Activated T-helper 2 cell treated with anti-CD3 and anti-CD28 coated beads, Interferon-gamma antibody, Interleukin-2, Interleukin-4, amounts not matched to agents 10 μg/mL and 5 μg/mL and 100 μg/mL, durations not matched to agents 14 hours and 24 hours and 36 hours (primary cell): Measurements from ENCODE around the gene CKS1B. TPM values are rescaled to one million over a fixed set of nuclear protein-coding genes. Genes with fewer than 3 reads are reported as not detected.

Experiments used
- DNase-seq: peaks from one replicate; pipeline ENCODE4 v3.0.0; 2021; ENCODE audit warnings: low spot score
- H3K27ac Mint-ChIP-seq: one replicate; pipeline ENCODE4 v1.8.0; 2021; ENCODE audit warnings: mixed read lengths
- H3K27me3 Mint-ChIP-seq: one replicate; pipeline ENCODE4 v1.8.0; 2021; ENCODE audit warnings: low read depth, mixed read lengths
- H3K36me3 Mint-ChIP-seq: one replicate; pipeline ENCODE4 v1.8.0; 2021; ENCODE audit warnings: low read depth, mixed read lengths
- H3K4me1 Mint-ChIP-seq: one replicate; pipeline ENCODE4 v1.8.0; 2021; ENCODE audit warnings: low read depth, mixed read lengths
- H3K4me3 Mint-ChIP-seq: one replicate; pipeline ENCODE4 v1.8.0; 2021; ENCODE audit warnings: low read depth, mild to moderate bottlenecking, moderate library complexity, mixed read lengths
- H3K9me3 Mint-ChIP-seq: one replicate; pipeline ENCODE4 v1.8.0; 2021; ENCODE audit warnings: mixed read lengths
- intact Hi-C: fragments of 100-400 bp; cut with micrococcal nuclease; formaldehyde crosslinking; loops from one replicate; pipeline ENCODE4 v1.15.1; 2023
- total RNA-seq: library from RNA; stranded (reverse); gene quantifications from 2 replicates; pipeline ENCODE4 v1.2.3, GENCODE V29; 2022

CKS1B gene
- total RNA-seq, result 169 and 178 TPM in 2 replicates

DNA sequence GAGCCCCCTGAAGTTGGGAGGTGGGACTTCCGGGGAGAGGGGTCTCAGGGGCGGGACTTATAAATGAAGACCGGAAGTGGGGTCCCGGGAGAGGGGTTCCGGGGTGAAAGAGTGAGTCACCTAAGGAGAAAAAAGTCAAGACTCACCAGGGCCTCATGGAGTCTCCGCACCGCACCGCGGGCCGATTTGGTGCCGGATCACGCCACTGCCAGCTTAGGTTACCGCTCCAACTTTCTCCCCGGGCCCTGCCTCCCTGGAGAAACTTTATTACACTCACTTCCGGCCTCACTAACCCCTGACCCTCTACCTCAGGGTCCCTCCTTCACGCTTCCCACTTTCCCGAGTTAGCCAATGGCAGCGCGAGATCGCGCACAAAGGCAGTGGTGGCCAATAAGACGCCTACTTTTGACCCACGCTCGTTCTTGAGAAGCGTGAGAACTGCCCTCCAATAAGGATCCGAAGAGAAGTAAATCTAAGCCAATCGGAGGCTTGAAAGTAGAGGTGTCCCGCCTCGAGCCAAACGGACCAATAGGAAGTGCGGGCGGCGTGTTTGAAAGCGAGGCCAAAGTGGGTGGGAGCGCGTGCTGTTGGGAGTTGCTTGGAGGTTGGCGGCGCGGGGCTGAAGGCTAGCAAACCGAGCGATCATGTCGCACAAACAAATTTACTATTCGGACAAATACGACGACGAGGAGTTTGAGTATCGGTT is at the start of gene CKS1B:
Gene CKS1B, plus strand, starts transcription at position 580 of the 706 bp plus-strand sequence. Its CDS starts 65 bp downstream, at position 645.
- peak; percentile 97 for DNase-seq
- Mint-ChIP-seq H3K27ac (no peak within 1 kb of the TSS), H3K27me3 (no peaks in the 10 kb centered on the region), H3K9me3 (no peaks in the 10 kb centered on the region), H3K4me3 (no peak within 1 kb of the TSS), H3K36me3 (peaks cover 33% of the 10 kb centered on the region), H3K4me1 (peaks cover 32% of the 10 kb centered on the region)
- intact Hi-C loops, result loop anchor here (1.0 to 2.0 kb wide), 7 partner anchors 9 to 416 kb away; partner anchors contain the start of genes FLAD1, PYGO2 and UBE2Q1

DNA sequence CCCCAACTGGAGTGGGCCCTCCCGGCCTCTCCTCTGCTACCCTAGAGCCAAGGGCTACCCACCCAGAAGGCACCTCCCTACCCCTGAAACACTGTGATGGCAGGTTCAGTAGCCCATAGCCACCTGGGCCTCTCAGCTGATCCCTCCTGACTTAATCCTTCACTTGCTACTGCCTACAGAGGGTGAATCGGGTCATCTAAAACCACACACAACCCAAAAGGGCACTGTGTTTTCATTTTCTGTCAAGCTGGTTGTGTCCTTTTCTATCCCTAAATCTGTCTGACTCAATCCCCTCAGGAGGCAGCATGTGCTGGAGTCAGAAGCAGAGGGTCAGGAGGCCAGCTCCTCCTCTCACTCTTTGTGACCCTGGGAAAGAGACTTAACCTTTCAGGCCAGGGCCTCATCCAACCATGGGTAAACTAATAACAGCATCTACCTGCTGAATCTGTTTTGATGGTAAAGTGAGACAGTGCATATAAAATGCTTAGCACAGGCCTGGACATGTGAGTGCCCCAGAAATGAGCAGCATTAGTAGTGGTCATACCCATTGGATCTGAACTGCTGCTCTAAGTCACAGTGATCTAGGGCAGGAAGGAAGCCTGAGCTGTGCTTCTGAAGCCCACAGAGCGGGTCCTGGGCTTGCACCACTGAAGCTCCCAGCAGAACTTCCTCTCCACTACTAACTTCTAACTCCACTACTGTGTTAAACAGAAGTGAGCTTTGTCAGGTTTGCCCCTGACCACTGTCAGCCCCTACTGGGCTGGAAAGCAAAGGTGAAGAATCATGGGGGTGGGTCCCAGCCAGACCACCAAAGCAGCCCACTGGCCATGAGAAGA is 48.9 kb upstream of the CKS1B start:
- DNase-seq, result no peak
- intact Hi-C loops, result no loop called here
- Mint-ChIP-seq H3K4me3 (no peak overlapping the region), H3K36me3 (peaks cover 53% of the 10 kb centered on the region), H3K27me3 (no peaks in the 10 kb centered on the region), H3K9me3 (no peaks in the 10 kb centered on the region), H3K27ac (peak overlapping the region; percentile 9), H3K4me1 (peaks cover 9% of the 10 kb centered on the region)

DNA sequence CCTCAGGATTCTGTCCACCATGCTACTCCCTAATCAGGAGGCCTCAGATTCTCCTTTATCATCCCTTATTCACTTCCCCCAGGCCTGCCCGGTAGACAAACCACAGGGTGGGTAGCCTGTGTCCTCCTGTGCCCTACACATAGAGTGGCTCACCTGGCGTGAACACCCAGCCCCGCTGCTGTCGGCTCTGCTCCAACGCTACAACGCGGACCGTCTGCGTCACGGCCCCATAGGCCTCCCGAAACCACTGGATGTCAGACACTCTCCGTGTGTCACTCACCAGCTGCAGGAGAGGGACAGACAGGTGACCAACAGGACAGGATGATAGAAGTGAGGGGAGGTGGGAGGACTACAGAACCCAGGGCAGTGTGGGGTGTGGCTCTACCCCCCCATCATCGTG is 48.3 kb upstream of the CKS1B start:
- no peak overlapping the region for H3K4me3 Mint-ChIP-seq
- intact Hi-C loops, result no loop called here
- DNase-seq, result no peak
- H3K36me3 Mint-ChIP-seq, result peaks cover 57% of the 10 kb centered on the region
- no peaks in the 10 kb centered on the region for H3K27me3 Mint-ChIP-seq
- H3K27ac Mint-ChIP-seq, result no peak overlapping the region
- H3K9me3 Mint-ChIP-seq, result no peaks in the 10 kb centered on the region
- peaks cover 9% of the 10 kb centered on the region for H3K4me1 Mint-ChIP-seq

DNA sequence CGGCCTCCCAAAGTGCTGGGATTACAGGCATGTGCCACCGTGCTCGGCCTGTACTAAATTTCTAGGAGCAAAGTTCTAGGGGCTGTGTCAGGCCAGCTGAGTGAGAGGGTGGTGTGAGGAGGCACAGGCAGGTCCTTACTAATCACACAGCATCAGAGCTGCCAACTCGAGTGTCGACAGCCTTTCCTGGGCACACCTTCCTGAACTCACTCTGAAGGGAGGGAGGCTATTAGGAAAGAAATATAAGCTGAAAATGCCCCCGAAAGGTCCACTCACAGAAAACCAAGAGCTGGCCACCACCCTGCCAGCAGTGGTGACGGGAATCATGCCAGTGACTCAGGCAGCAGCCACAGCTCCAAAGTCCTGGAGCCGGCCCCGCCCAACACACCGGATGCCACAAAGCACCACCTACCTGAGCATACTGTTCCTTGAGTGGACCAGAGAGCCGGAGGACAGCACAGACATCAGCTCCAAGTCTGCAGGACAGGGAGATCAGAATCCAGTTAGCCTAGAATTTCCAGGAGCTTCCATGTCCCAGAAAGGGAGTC is 42.5 kb upstream of the CKS1B start:
- H3K9me3 Mint-ChIP-seq, result no peaks in the 10 kb centered on the region
- peaks cover 41% of the 10 kb centered on the region for H3K36me3 Mint-ChIP-seq
- no peak overlapping the region for H3K4me3 Mint-ChIP-seq
- H3K4me1 Mint-ChIP-seq, result peaks cover 10% of the 10 kb centered on the region
- no peaks in the 10 kb centered on the region for H3K27me3 Mint-ChIP-seq
- intact Hi-C loops, result no loop called here
- H3K27ac Mint-ChIP-seq, result no peak overlapping the region
- no peak for DNase-seq

DNA sequence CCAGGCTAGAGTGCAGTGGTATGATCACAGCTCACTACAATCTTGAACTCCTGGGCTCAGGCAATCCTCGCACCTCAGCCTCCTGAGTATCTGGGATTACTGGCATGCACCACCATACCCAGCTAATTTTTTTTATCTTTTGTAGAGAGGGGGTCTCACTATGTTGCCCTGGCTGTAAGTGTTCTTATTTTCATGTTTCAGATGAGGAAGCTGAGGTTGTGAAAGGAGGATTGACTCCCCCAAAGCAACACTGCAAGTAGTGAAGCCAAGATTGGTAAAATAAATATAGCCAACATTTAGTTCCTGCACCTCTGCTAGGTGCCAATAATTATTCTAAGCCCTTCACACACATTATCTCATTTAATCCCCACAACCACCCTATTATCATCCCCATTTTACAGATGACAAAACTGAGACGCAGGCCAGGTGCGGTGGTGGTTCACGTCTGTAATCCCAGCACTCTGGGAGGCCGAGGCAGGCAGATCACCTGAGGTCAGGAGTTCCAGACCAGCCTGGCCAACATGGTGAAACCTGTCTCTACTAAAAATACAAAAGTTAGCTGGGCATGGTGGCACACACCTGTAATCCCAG is 40.0 kb upstream of the CKS1B start:
- no peaks in the 10 kb centered on the region for H3K9me3 Mint-ChIP-seq
- intact Hi-C loops, result no loop called here
- peak overlapping the region; percentile 49 for H3K4me3 Mint-ChIP-seq
- no peak for DNase-seq
- no peaks in the 10 kb centered on the region for H3K27me3 Mint-ChIP-seq
- H3K27ac Mint-ChIP-seq, result no peak overlapping the region
- peaks cover 22% of the 10 kb centered on the region for H3K36me3 Mint-ChIP-seq
- peaks cover 27% of the 10 kb centered on the region for H3K4me1 Mint-ChIP-seq

DNA sequence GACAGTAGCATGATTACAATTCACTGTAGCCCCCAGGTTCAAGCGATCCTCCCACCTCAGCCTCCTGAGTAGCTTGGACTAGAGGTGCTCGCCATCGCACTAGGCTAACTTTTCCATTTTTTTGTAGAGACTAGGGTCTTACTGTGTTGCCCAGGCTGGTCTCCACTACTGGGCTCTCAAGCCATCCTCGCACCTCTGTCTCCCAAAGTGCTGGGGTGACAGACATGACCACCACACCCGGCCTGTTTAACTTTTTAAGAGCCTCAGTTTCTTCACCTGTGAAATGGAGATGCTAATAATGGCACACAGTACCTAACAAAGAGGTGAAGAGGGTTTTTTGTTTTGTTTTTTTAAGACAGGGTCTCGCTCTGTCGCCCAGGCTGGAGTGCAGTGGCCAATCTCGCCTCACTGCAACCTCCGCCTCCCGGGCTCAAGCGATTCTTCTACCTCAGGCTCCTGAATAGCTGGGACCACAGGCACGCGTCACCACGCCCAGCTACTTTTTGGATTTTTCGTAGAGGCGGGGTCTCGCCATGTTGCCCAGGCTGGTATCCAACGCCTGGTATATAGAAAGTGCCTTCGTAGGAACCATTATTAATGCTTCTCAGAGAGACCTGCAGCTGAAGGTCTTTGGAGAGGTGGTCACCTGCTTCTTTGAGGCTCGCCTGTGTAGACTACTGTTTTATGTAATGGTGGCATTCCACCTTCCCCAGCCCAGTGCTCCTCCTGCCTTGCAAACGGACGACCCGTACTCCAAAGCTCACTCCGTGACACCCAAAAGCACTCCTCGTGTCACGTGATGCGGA is 38.5 kb upstream of the CKS1B start:
- Mint-ChIP-seq H3K4me3 (peak overlapping the region; percentile 93), H3K36me3 (peaks cover 16% of the 10 kb centered on the region), H3K27me3 (no peaks in the 10 kb centered on the region), H3K27ac (peak overlapping the region; percentile 95), H3K9me3 (no peaks in the 10 kb centered on the region), H3K4me1 (peaks cover 38% of the 10 kb centered on the region)
- no peak for DNase-seq
- intact Hi-C loops, result loop anchor here (1.0 to 2.0 kb wide), 2 partner anchors 237 to 377 kb away; partner anchors contain the start of genes KRTCAP2, TRIM46 and UBE2Q1

DNA sequence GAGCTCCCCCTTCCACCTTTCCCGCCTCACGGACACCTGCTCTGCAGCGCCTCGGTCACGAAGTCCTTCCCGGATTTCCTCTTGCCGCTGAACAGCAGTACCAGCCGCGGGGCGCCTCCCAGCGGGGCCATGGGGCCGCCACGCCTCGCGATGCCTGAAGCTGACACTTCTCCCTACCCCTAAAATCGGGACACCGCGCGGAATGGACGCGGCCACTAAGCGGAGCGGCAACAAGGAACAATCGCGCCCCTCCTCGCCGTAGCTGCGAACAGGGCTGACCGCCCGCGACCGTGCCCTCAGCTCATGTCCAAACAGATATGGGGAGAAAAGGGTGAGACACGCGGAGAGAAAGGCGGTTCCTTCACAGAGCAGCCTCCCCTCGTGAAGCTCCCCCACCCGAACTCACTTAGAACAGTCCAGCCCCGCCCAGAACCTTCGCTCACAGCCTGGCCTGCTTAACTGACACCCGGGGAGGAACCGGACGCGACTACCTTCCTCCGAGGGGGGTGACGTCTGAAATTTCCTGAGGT is 37.9 kb upstream of the CKS1B start, which contains the start of gene PMVK:
Gene PMVK, minus strand, starts transcription at position 165 of the 530 bp plus-strand sequence. Its CDS starts 34 bp downstream, at position 131.
- Mint-ChIP-seq H3K27me3 (no peaks in the 10 kb centered on the region), H3K27ac (peak within 1 kb of the TSS; percentile 95), H3K36me3 (peaks cover 12% of the 10 kb centered on the region), H3K4me3 (peak within 1 kb of the TSS; percentile 93), H3K4me1 (peaks cover 45% of the 10 kb centered on the region), H3K9me3 (no peaks in the 10 kb centered on the region)
- DNase-seq, result peak; percentile 94
- intact Hi-C loops, result loop anchor here (1.0 to 2.0 kb wide), 4 partner anchors 19 to 378 kb away; partner anchors contain the start of genes CKS1B, KRTCAP2, TRIM46 and UBE2Q1

GRCh38 chr1:154937085-154937987 is 37.1 kb upstream of the CKS1B start:
- peak overlapping the region; percentile 93 for H3K4me3 Mint-ChIP-seq
- peak overlapping the region; percentile 95 for H3K27ac Mint-ChIP-seq
- no peaks in the 10 kb centered on the region for H3K9me3 Mint-ChIP-seq
- H3K4me1 Mint-ChIP-seq, result peaks cover 51% of the 10 kb centered on the region
- peak; percentile 90 for DNase-seq
- H3K27me3 Mint-ChIP-seq, result no peaks in the 10 kb centered on the region
- intact Hi-C loops, result loop anchor here (1.0 to 2.0 kb wide), 3 partner anchors 18 to 379 kb away; partner anchors contain the start of genes CKS1B and UBE2Q1
- H3K36me3 Mint-ChIP-seq, result peaks cover 12% of the 10 kb centered on the region

- H3K27ac Mint-ChIP-seq, result peak overlapping the region; percentile 95
- peaks cover 12% of the 10 kb centered on the region for H3K36me3 Mint-ChIP-seq
- DNase-seq, result no peak
- H3K4me1 Mint-ChIP-seq, result peaks cover 57% of the 10 kb centered on the region
- intact Hi-C loops, result loop anchor here (1.0 to 2.0 kb wide), 3 partner anchors 17 to 379 kb away; partner anchors contain the start of genes CKS1B and UBE2Q1
- peak overlapping the region; percentile 93 for H3K4me3 Mint-ChIP-seq
- H3K27me3 Mint-ChIP-seq, result no peaks in the 10 kb centered on the region
- no peaks in the 10 kb centered on the region for H3K9me3 Mint-ChIP-seq
These were observed 36.5 kb upstream of the CKS1B start for GRCh38 chr1:154937988-154938386.

- Mint-ChIP-seq H3K4me3 (peak overlapping the region; percentile 74), H3K4me1 (peaks cover 65% of the 10 kb centered on the region), H3K36me3 (peaks cover 13% of the 10 kb centered on the region), H3K27me3 (no peaks in the 10 kb centered on the region), H3K27ac (peak overlapping the region; percentile 95), H3K9me3 (no peaks in the 10 kb centered on the region)
- intact Hi-C loops, result no loop called here
- no peak for DNase-seq
These were observed 35.7 kb upstream of the CKS1B start for GRCh38 chr1:154938604-154939399.
